Measurements from ENCODE around the gene HRH1.
"Not testable (repeated sequence)": the region's sequence is repeated elsewhere in the genome, so short reads cannot be mapped to it uniquely, and the experiment has no call there.

The HRH1 gene

GRCh38 chr3:11144996-11145395, 9.3 kb upstream of the HRH1 start:
- DNase-seq = no peak

GRCh38 chr3:11145888-11146287, 8.4 kb upstream of the HRH1 start:
- DNase-seq = no peak

- DNase-seq = no peak
These were observed 7.3 kb upstream of the HRH1 start for GRCh38 chr3:11146773-11147660.

- DNase-seq = no peak
These were observed 4.0 kb upstream of the HRH1 start for GRCh38 chr3:11150256-11150655.

GRCh38 chr3:11152301-11152700, 2.0 kb upstream of the HRH1 start:
- no peak for DNase-seq

GRCh38 chr3:11154953-11155325, 646 bp downstream of the HRH1 start:
- DNase-seq = no peak

GRCh38 chr3:11155341-11156025, 1.2 kb downstream of the HRH1 start:
- no peak for DNase-seq

GRCh38 chr3:11156026-11156410, 1.7 kb downstream of the HRH1 start:
- DNase-seq = no peak

- DNase-seq = no peak
These were observed 3.1 kb downstream of the HRH1 start for GRCh38 chr3:11157421-11157820.

GRCh38 chr3:11159421-11159904, 5.2 kb downstream of the HRH1 start:
- DNase-seq = no peak

- no peak for DNase-seq
These were observed 7.4 kb downstream of the HRH1 start for GRCh38 chr3:11161666-11162065.

GRCh38 chr3:11162401-11163345, 8.4 kb downstream of the HRH1 start:
- DNase-seq = no peak

GRCh38 chr3:11164607-11165006, 10.3 kb downstream of the HRH1 start:
- DNase-seq = no peak

- no peak for DNase-seq
These were observed 11.2 kb downstream of the HRH1 start for GRCh38 chr3:11165476-11165875.

GRCh38 chr3:11166807-11167400, 12.6 kb downstream of the HRH1 start:
- DNase-seq = not testable (repeated sequence)

- DNase-seq = no peak
These were observed 13.3 kb downstream of the HRH1 start for GRCh38 chr3:11167590-11167989.

GRCh38 chr3:11168406-11168805, 14.1 kb downstream of the HRH1 start:
- DNase-seq = no peak

- DNase-seq = no peak
These were observed 14.8 kb downstream of the HRH1 start for GRCh38 chr3:11168881-11169805.

- no peak for DNase-seq
These were observed 15.9 kb downstream of the HRH1 start for GRCh38 chr3:11170052-11170770.

GRCh38 chr3:11172096-11172690, 17.9 kb downstream of the HRH1 start:
- no peak for DNase-seq
